Neural progenitor cell (in vitro differentiated cells): ENCODE data around the gene SPART. TPM values are rescaled to one million over a fixed set of nuclear protein-coding genes. Genes with fewer than 3 reads are reported as not detected.
A peak's percentile ranks its signal among the peaks of the same experiment; 100 is the strongest.
"Not testable (repeated sequence)": the region's sequence is repeated elsewhere in the genome, so short reads cannot be mapped to it uniquely, and the experiment has no call there.

ENCODE experiments used
- DNase-seq: peaks from one replicate; pipeline ENCODE4 v3.0.0-alpha.2; 2016; ENCODE audit warnings: low spot score
- H2AFZ ChIP-seq: fragments of 200-600 bp; sonication (generic); replicated peaks from 2 replicates; pipeline ENCODE4 v1.6.1; 2016; ENCODE audit warnings: antibody characterized with exemption
- H3F3A ChIP-seq: fragments of 200-600 bp; sonication (generic); 2 replicates; pipeline ENCODE4 v1.6.1; 2016; ENCODE audit warnings: antibody characterized with exemption, low read depth
- H3K27ac ChIP-seq: fragments of 200-600 bp; sonication (generic); 2 replicates; pipeline ENCODE4 v1.5.1; 2016; ENCODE audit warnings: mild to moderate bottlenecking
- H3K27me3 ChIP-seq: fragments of 200-600 bp; sonication (generic); 2 replicates; pipeline ENCODE4 v1.6.1; 2016; ENCODE audit warnings: mild to moderate bottlenecking, moderate library complexity
- H3K36me3 ChIP-seq: fragments of 200-600 bp; sonication (generic); 2 replicates; pipeline ENCODE4 v1.5.1; 2016
- H3K4me1 ChIP-seq: fragments of 200-600 bp; sonication (generic); 2 replicates; pipeline ENCODE4 v1.6.1; 2016; ENCODE audit warnings: mixed run types
- H3K4me2 ChIP-seq: fragments of 200-600 bp; sonication (generic); 2 replicates; pipeline ENCODE4 v1.6.1; 2016
- H3K4me3 ChIP-seq: fragments of 200-600 bp; sonication (generic); 2 replicates; pipeline ENCODE4 v1.5.1; 2016
- H3K79me2 ChIP-seq: fragments of 200-600 bp; sonication (generic); 2 replicates; pipeline ENCODE4 v1.6.1; 2016; ENCODE audit warnings: low read depth
- H3K9ac ChIP-seq: fragments of 200-600 bp; sonication (generic); 2 replicates; pipeline ENCODE4 v1.6.1; 2016
- H3K9me3 ChIP-seq: fragments of 200-600 bp; sonication (generic); 2 replicates; pipeline ENCODE4 v1.5.1; 2016; ENCODE audit warnings: low read depth
- H4K20me1 ChIP-seq: fragments of 200-600 bp; sonication (generic); 2 replicates; pipeline ENCODE4 v1.6.1; 2016; ENCODE audit warnings: low read depth
- H3K27ac Mint-ChIP-seq: 3 replicates; pipeline ENCODE4 v1.8.0; 2021; ENCODE audit warnings: mixed read lengths
- H3K27me3 Mint-ChIP-seq: 2 replicates; pipeline ENCODE4 v1.8.0; 2022; ENCODE audit warnings: low read depth, mild to moderate bottlenecking, inconsistent platforms, moderate library complexity, mixed read lengths; ENCODE audit not compliant: insufficient read depth
- H3K36me3 Mint-ChIP-seq: 3 replicates; pipeline ENCODE4 v1.8.0; 2021; ENCODE audit warnings: mixed read lengths
- H3K4me1 Mint-ChIP-seq: 3 replicates; pipeline ENCODE4 v1.8.0; 2021; ENCODE audit warnings: mixed read lengths
- H3K4me3 Mint-ChIP-seq: 3 replicates; pipeline ENCODE4 v1.8.0; 2021; ENCODE audit warnings: mild to moderate bottlenecking, moderate library complexity, mixed read lengths
- H3K9me3 Mint-ChIP-seq: 3 replicates; pipeline ENCODE4 v1.8.0; 2020; ENCODE audit warnings: mixed read lengths
- EZH2 ChIP-seq: fragments of 200-600 bp; sonication (generic); IDR thresholded peaks from 2 replicates; pipeline ENCODE4 v1.6.1; 2017; ENCODE audit warnings: antibody characterized with exemption, mild to moderate bottlenecking, moderate library complexity
- EZH2phosphoT487 ChIP-seq: fragments of 200-600 bp; sonication (generic); IDR thresholded peaks from 2 replicates; pipeline ENCODE4 v1.6.1; 2017; ENCODE audit warnings: antibody characterized with exemption
- total RNA-seq: library from RNA; depleted of rRNA; stranded (reverse); fragments of >200 nt; gene quantifications from 2 replicates; pipeline ENCODE4 v1.2.3, GENCODE V29; 2015; ENCODE audit warnings: low replicate concordance
- TF ChIP-seq, protein P1 (sequence below): fragments of 200-600 bp; sonication (generic); IDR thresholded peaks from 2 replicates; pipeline ENCODE4 v1.5.1; 2017; ENCODE audit warnings: antibody characterized with exemption, mild to moderate bottlenecking

SPART gene
- total RNA-seq, 1 donor from 2014 or later: 70.9 TPM

DNA sequence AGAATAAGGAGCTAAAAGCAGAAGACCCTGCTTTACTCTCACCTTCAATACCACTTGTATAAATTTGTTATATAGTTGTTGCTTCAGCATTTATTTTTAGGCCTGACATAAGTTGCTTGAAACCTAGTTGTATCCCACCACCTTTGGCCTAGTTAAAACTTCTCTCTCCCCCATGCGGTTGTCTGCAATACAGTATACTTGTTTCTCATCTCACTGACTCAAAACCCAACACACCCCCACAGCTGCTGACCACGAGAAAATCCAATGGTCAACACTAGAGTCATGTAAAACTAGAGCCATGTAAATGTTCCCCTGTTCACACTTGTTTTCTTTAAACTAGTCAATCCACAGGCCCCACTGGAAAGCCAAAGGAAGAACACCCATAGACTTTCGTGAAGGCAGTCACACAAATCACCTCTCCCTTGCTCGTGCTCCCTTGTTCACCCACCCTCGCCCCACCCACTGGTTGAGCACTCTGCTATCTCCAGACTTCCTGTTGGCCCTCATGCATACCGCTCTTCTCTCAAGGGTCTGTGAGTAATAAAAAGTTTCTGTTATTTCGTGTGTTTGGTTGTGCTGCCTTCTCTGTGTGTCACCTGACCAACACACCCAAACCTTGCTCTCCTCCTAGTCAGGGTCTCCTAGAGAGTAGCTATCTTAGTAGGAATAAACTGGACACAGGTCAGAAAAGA lies 35.6 kb downstream of the SPART start:
- Histone ChIP-seq H3K9ac (no peak overlapping the region), H4K20me1 (no peaks in the 10 kb centered on the region), H3F3A (no peaks in the 10 kb centered on the region), H2AFZ (no peak overlapping the region), H3K9me3 (no peaks in the 10 kb centered on the region), H3K79me2 (no peaks in the 10 kb centered on the region), H3K36me3 (no peaks in the 10 kb centered on the region), H3K4me2 (no peak overlapping the region), H3K4me3 (no peak overlapping the region), H3K27me3 (no peaks in the 10 kb centered on the region), H3K27ac (no peak overlapping the region), H3K4me1 (no peaks in the 10 kb centered on the region)
- DNase-seq: no peak
- Mint-ChIP-seq H3K4me1 (no peaks in the 10 kb centered on the region), H3K27ac (no peak overlapping the region), H3K27me3 (no peaks in the 10 kb centered on the region), H3K36me3 (peaks cover 51% of the 10 kb centered on the region), H3K4me3 (no peak overlapping the region), H3K9me3 (no peaks in the 10 kb centered on the region)
- TF ChIP-seq, protein P1, sequence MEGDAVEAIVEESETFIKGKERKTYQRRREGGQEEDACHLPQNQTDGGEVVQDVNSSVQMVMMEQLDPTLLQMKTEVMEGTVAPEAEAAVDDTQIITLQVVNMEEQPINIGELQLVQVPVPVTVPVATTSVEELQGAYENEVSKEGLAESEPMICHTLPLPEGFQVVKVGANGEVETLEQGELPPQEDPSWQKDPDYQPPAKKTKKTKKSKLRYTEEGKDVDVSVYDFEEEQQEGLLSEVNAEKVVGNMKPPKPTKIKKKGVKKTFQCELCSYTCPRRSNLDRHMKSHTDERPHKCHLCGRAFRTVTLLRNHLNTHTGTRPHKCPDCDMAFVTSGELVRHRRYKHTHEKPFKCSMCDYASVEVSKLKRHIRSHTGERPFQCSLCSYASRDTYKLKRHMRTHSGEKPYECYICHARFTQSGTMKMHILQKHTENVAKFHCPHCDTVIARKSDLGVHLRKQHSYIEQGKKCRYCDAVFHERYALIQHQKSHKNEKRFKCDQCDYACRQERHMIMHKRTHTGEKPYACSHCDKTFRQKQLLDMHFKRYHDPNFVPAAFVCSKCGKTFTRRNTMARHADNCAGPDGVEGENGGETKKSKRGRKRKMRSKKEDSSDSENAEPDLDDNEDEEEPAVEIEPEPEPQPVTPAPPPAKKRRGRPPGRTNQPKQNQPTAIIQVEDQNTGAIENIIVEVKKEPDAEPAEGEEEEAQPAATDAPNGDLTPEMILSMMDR: no peak
- TF ChIP-seq EZH2phosphoT487: no peak

DNA sequence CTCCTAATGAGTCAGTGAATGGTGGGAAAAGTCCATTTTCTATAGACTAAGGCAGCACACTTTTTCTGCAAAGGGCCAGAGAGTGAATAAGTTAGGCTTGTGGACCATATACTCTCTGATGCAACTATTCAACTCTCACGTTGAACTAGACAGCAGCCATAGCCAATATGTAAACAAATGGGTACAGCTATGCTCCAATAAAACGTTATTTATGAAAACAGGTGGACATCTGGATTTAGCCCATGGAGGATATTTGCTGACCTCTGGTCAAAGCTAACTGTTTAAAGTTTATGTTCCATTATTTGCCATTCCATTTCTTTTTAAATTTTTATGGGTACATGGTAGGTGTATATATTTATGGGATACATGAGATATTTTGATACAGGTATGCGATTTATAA lies 43.9 kb downstream of the SPART start:
- Histone ChIP-seq H3K27ac (no peak overlapping the region), H3K4me3 (no peak overlapping the region), H3K9ac (no peak overlapping the region), H4K20me1 (peaks cover 4% of the 10 kb centered on the region), H3K79me2 (no peaks in the 10 kb centered on the region), H3K4me2 (no peak overlapping the region), H3K9me3 (no peaks in the 10 kb centered on the region), H3K27me3 (no peaks in the 10 kb centered on the region), H3F3A (peaks cover 30% of the 10 kb centered on the region), H3K4me1 (peaks cover 19% of the 10 kb centered on the region), H2AFZ (no peak overlapping the region), H3K36me3 (no peaks in the 10 kb centered on the region)
- DNase-seq: no peak
- Mint-ChIP-seq H3K9me3 (peaks cover 3% of the 10 kb centered on the region), H3K36me3 (peaks cover 23% of the 10 kb centered on the region), H3K27ac (no peak overlapping the region), H3K4me3 (no peak overlapping the region), H3K27me3 (peaks cover 2% of the 10 kb centered on the region), H3K4me1 (peaks cover 15% of the 10 kb centered on the region)
- no peak for TF ChIP-seq EZH2
- TF ChIP-seq, protein P1: no peak
- TF ChIP-seq EZH2phosphoT487: no peak

DNA sequence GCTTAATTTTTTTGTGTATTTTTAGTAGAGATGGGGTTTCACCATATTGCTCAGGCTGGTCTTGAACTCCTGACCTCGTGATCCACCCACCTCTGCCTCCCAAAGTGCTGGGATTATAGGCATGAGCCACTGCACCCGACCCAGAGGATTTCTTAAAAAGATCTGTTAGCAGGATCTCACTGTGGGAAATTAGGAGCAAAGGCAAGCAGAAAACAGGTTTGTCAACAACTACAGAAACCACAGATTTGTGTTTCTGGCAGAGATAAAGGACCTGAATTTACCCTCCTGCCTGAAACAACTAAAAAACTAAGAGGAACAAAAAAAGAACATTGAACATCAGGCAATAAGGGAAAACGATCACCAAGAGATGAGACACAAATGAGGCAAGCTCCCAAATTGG lies 46.7 kb downstream of the SPART start:
- not testable (repeated sequence) for H3K4me3 Mint-ChIP-seq, H3K9me3 Mint-ChIP-seq, H3K4me3 ChIP-seq, H2AFZ ChIP-seq, H3K27me3 Mint-ChIP-seq, H4K20me1 ChIP-seq, H3K79me2 ChIP-seq, DNase-seq, H3K9me3 ChIP-seq, H3K36me3 ChIP-seq, H3K27me3 ChIP-seq, H3K27ac ChIP-seq, H3K9ac ChIP-seq
- Histone ChIP-seq H3F3A (peaks cover 39% of the 10 kb centered on the region), H3K4me2 (peak overlapping the region; percentile 75), H3K4me1 (peaks cover 19% of the 10 kb centered on the region)
- Mint-ChIP-seq H3K27ac (peak overlapping the region; percentile 22), H3K36me3 (peaks cover 21% of the 10 kb centered on the region), H3K4me1 (peaks cover 15% of the 10 kb centered on the region)

DNA sequence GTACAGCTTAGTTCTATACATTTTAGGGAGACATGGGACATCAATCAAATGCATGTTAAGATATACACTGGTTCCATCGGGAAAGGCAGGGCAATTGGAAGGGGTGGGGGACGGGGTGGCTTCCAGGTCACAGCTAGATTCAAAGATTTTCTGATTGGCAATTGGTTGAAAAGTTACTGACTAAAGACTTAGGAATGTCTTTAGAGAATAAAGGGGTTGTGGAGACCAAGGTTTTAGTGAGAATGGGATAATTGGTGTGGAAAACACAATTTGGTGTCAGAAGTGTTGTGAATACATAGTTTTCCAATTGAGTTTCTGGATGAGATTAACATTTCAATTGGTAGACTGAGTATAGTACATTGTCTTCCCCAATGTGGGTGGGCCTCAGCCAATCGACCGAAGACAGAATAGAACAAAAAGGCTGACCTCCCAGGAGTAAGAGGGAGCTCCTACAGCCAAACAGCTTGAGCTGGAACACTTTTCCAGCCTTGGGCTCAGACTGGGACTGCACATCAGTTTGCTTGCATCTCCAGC lies 47.6 kb downstream of the SPART start:
- Histone ChIP-seq H3F3A (peaks cover 39% of the 10 kb centered on the region), H3K27ac (peak overlapping the region; percentile 94), H3K9ac (no peak overlapping the region), H3K4me2 (peak overlapping the region; percentile 75), H3K4me3 (peak overlapping the region; percentile 51), H3K9me3 (peaks cover 3% of the 10 kb centered on the region), H3K27me3 (no peaks in the 10 kb centered on the region), H3K79me2 (peaks cover 6% of the 10 kb centered on the region), H4K20me1 (peaks cover 4% of the 10 kb centered on the region), H2AFZ (no peak overlapping the region), H3K36me3 (no peaks in the 10 kb centered on the region), H3K4me1 (peaks cover 19% of the 10 kb centered on the region)
- H3K27ac Mint-ChIP-seq: no peak overlapping the region
- peaks cover 15% of the 10 kb centered on the region for H3K4me1 Mint-ChIP-seq
- TF ChIP-seq EZH2phosphoT487 (no peak), EZH2 (no peak)
- TF ChIP-seq, protein P1: no peak
- peaks cover 7% of the 10 kb centered on the region for H3K9me3 Mint-ChIP-seq
- peaks cover 4% of the 10 kb centered on the region for H3K27me3 Mint-ChIP-seq
- peaks cover 17% of the 10 kb centered on the region for H3K36me3 Mint-ChIP-seq
- DNase-seq: peak; percentile 90
- H3K4me3 Mint-ChIP-seq: peak overlapping the region; percentile 54
